Measurements from ENCODE around the gene TTC22.

- TF ChIP-seq, protein P1, sequence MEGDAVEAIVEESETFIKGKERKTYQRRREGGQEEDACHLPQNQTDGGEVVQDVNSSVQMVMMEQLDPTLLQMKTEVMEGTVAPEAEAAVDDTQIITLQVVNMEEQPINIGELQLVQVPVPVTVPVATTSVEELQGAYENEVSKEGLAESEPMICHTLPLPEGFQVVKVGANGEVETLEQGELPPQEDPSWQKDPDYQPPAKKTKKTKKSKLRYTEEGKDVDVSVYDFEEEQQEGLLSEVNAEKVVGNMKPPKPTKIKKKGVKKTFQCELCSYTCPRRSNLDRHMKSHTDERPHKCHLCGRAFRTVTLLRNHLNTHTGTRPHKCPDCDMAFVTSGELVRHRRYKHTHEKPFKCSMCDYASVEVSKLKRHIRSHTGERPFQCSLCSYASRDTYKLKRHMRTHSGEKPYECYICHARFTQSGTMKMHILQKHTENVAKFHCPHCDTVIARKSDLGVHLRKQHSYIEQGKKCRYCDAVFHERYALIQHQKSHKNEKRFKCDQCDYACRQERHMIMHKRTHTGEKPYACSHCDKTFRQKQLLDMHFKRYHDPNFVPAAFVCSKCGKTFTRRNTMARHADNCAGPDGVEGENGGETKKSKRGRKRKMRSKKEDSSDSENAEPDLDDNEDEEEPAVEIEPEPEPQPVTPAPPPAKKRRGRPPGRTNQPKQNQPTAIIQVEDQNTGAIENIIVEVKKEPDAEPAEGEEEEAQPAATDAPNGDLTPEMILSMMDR (IDR thresholded peaks at IDR 0.05), result no peak
- no peak for TF ChIP-seq ZFX (IDR thresholded peaks at IDR 0.05; ENCODE audit: borderline replicate concordance)
Observed at GRCh38 chr1:54807756-54808155, 6.6 kb upstream of the TTC22 start.
